ENCODE data around the gene AQP12B.

The AQP12B gene

DNA sequence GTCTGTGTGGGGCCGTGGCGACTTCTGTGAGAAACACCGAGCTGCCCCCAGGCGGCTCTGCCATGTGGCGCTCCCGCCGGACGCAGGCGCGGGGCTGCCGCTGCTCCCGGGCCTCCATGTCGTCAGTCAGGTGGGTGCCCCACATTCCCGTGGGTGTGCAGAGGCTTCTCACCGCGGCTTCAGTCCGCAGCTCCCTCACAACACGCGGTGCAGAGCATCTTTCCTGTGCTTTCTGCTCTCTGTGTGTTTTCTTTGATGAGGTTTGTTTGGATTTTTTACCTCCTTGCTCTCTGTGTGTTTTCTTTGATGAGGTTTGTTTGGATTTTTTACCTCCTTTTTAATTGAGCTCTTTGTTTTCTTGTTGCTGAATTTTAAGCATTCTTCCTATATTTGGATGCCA, 22.0 kb upstream of the AQP12B start:
- Histone ChIP-seq H3K27ac (ENCODE audit: low read length) (no peak overlapping the region), H3K4me2 (ENCODE audit: low read depth, low read length) (no peak overlapping the region), H3K36me3 (replicated peaks; ENCODE audit: insufficient read depth, low read length) (no peaks in the 10 kb centered on the region), H3K4me3 (ENCODE audit: low read length) (no peak overlapping the region), H3K79me2 (ENCODE audit: low read length) (no peaks in the 10 kb centered on the region), H4K20me1 (ENCODE audit: insufficient read depth, low read length) (no peaks in the 10 kb centered on the region), H3K9me3 (replicated peaks; ENCODE audit: insufficient read depth, low read length) (no peaks in the 10 kb centered on the region), H3F3A (ENCODE audit: insufficient read depth, low read length) (no peaks in the 10 kb centered on the region), H3K27me3 (replicated peaks; ENCODE audit: insufficient read depth, low read length) (peaks cover 65% of the 10 kb centered on the region), H3K9ac (ENCODE audit: low read length) (no peak overlapping the region), H3K9me2 (replicated peaks; ENCODE audit: insufficient read depth, low read length) (no peaks in the 10 kb centered on the region), H2AFZ (ENCODE audit: low read length) (no peak overlapping the region), H3K4me1 (ENCODE audit: low read length) (no peaks in the 10 kb centered on the region)
- TF ChIP-seq, protein P1, sequence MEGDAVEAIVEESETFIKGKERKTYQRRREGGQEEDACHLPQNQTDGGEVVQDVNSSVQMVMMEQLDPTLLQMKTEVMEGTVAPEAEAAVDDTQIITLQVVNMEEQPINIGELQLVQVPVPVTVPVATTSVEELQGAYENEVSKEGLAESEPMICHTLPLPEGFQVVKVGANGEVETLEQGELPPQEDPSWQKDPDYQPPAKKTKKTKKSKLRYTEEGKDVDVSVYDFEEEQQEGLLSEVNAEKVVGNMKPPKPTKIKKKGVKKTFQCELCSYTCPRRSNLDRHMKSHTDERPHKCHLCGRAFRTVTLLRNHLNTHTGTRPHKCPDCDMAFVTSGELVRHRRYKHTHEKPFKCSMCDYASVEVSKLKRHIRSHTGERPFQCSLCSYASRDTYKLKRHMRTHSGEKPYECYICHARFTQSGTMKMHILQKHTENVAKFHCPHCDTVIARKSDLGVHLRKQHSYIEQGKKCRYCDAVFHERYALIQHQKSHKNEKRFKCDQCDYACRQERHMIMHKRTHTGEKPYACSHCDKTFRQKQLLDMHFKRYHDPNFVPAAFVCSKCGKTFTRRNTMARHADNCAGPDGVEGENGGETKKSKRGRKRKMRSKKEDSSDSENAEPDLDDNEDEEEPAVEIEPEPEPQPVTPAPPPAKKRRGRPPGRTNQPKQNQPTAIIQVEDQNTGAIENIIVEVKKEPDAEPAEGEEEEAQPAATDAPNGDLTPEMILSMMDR (IDR thresholded peaks at IDR 0.05; ENCODE audit: low read length): no peak
- TF ChIP-seq EZH2phosphoT487 (IDR thresholded peaks at IDR 0.05; ENCODE audit: low read length): no peak
- TF ChIP-seq EZH2 (optimal IDR thresholded peaks at IDR 0.05; ENCODE audit: low read depth, low read length): no peak
- no peak for DNase-seq

DNA sequence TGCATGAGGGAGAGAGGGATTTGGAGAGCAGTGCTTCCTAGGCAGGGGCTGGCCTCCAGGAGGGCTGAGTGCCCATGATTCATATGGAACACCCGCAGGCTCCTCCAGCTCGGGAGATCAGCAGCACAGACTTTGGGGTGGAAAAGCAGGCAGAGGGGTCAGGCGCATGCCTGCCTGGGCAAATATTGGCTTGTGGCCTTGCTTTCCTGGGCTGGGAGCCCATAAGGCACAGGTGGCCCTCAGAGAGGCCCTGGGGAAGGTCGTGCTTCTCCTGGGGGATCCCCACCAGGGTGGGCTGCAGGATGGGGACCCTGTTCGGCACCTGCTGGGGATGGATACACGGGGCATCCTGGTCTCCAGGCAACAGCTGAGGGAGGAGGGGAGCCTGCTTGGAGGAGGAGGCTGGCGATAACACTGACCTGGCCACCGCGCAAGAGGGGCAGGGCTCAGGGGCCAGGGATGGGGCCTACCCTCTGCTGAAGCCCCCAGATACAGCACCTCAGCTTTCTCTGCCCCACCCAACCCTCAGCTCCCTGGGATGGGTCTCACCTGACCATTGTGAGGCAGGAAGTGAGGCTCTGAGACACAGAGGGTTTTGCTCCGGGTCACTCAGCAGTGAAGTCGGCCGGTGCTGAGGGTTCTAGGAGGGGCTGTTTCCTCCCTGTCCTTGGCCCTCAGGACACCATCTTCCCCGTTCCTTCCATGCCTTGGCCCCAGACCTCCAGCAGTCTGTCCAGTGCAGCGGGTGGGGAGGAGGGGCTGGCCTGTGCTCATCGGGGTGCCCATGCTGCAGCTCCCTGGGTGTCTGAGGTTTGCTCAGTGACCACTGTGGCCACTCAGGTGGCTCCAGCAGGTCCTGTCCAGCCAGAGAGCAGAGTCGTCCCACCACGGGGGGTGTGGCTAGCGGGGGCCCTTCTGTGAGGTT, 21.0 kb upstream of the AQP12B start:
- Histone ChIP-seq H3K9me3 (replicated peaks; ENCODE audit: insufficient read depth, low read length) (no peaks in the 10 kb centered on the region), H3K79me2 (ENCODE audit: low read length) (no peaks in the 10 kb centered on the region), H3K4me3 (ENCODE audit: low read length) (no peak overlapping the region), H3K36me3 (replicated peaks; ENCODE audit: insufficient read depth, low read length) (no peaks in the 10 kb centered on the region), H3K4me2 (ENCODE audit: low read depth, low read length) (no peak overlapping the region), H3K9ac (ENCODE audit: low read length) (no peak overlapping the region), H3K27ac (ENCODE audit: low read length) (no peak overlapping the region), H2AFZ (ENCODE audit: low read length) (no peak overlapping the region), H3K4me1 (ENCODE audit: low read length) (no peaks in the 10 kb centered on the region), H3K9me2 (replicated peaks; ENCODE audit: insufficient read depth, low read length) (no peaks in the 10 kb centered on the region), H3K27me3 (replicated peaks; ENCODE audit: insufficient read depth, low read length) (peaks cover 55% of the 10 kb centered on the region), H3F3A (ENCODE audit: insufficient read depth, low read length) (no peaks in the 10 kb centered on the region), H4K20me1 (ENCODE audit: insufficient read depth, low read length) (no peaks in the 10 kb centered on the region)
- DNase-seq: no peak
- TF ChIP-seq EZH2phosphoT487 (IDR thresholded peaks at IDR 0.05; ENCODE audit: low read length) (no peak), EZH2 (optimal IDR thresholded peaks at IDR 0.05; ENCODE audit: low read depth, low read length) (no peak)
- TF ChIP-seq, protein P1 (IDR thresholded peaks at IDR 0.05; ENCODE audit: low read length): no peak

DNA sequence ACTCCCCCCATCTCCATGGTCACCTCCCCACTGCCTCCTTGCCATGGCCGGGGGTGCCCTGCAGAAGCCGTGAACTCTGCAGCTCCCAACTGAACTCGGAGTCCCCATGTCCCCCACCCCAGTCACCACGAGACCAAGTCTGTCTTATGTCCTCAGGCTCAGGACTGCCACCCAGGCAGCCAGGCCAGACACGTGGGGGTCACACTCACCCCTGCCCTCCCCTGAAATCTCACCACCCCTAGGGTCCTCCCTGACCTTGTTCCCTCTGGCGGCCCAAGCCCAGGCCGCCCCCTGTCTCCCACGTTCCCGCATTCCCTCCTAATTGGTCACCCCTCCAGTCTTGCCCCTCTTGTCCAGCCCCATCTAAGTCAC, 19.9 kb upstream of the AQP12B start:
- no peaks in the 10 kb centered on the region for H3K79me2 ChIP-seq (ENCODE audit: low read length)
- H3K36me3 ChIP-seq (replicated peaks; ENCODE audit: insufficient read depth, low read length): no peaks in the 10 kb centered on the region
- H3K4me1 ChIP-seq (ENCODE audit: low read length): no peaks in the 10 kb centered on the region
- no peak for DNase-seq
- TF ChIP-seq EZH2 (optimal IDR thresholded peaks at IDR 0.05; ENCODE audit: low read depth, low read length): no peak
- TF ChIP-seq, protein P1 (IDR thresholded peaks at IDR 0.05; ENCODE audit: low read length): no peak
- no peak for TF ChIP-seq EZH2phosphoT487 (IDR thresholded peaks at IDR 0.05; ENCODE audit: low read length)
- H3K4me3 ChIP-seq (ENCODE audit: low read length): no peak overlapping the region
- no peaks in the 10 kb centered on the region for H3F3A ChIP-seq (ENCODE audit: insufficient read depth, low read length)
- no peak overlapping the region for H3K4me2 ChIP-seq (ENCODE audit: low read depth, low read length)
- no peaks in the 10 kb centered on the region for H3K9me2 ChIP-seq (replicated peaks; ENCODE audit: insufficient read depth, low read length)
- H2AFZ ChIP-seq (ENCODE audit: low read length): no peak overlapping the region
- H3K27ac ChIP-seq (ENCODE audit: low read length): no peak overlapping the region
- no peaks in the 10 kb centered on the region for H4K20me1 ChIP-seq (ENCODE audit: insufficient read depth, low read length)
- H3K9me3 ChIP-seq (replicated peaks; ENCODE audit: insufficient read depth, low read length): no peaks in the 10 kb centered on the region
- no peak overlapping the region for H3K9ac ChIP-seq (ENCODE audit: low read length)
- H3K27me3 ChIP-seq (replicated peaks; ENCODE audit: insufficient read depth, low read length): peaks cover 45% of the 10 kb centered on the region

Data from MM.1S (cell line).